Measurements from ENCODE around the gene RTN4IP1.
A peak's percentile ranks its signal among the peaks of the same experiment; 100 is the strongest.
"Not testable (repeated sequence)": the region's sequence is repeated elsewhere in the genome, so short reads cannot be mapped to it uniquely, and the experiment has no call there.

The RTN4IP1 gene

DNA sequence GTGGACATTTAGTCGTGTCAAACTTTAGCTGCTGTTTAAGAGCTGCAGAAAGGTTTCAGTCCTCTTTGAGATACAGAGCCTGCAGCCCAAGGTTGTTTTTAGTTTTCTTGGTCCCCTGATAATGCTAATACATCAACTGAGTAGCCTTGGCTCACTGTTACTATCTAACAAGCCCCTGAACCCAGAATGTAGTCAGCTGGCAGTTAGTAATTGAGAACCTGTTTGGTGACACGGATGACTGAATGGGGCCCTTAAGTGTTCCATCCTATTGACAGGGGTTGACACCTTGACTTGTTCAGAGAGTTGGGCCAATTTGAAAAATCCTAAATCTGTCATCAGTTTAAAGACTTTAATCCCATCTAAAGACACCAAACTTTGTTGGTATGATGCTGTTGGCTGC is 2.8 kb downstream of the RTN4IP1 start:
- DNase-seq: no peak

DNA sequence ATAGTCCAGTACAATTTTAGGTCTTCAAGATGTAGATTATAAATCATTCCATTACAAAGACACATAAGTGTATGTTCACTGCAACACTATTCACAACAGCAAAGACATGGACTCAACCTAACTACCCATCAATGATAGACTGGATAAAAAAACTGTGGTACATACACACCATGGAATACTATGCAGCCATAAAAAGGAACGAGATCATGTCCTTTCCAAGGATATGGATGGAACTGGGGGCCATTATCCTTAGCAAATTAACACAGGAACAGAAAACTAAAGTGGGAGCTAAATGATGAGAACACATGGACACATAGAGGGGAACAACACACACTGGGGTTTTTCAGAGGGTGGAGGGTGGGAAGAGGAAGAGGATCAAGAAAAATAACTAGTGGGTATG is 6.3 kb downstream of the RTN4IP1 start:
- no peak for DNase-seq

DNA sequence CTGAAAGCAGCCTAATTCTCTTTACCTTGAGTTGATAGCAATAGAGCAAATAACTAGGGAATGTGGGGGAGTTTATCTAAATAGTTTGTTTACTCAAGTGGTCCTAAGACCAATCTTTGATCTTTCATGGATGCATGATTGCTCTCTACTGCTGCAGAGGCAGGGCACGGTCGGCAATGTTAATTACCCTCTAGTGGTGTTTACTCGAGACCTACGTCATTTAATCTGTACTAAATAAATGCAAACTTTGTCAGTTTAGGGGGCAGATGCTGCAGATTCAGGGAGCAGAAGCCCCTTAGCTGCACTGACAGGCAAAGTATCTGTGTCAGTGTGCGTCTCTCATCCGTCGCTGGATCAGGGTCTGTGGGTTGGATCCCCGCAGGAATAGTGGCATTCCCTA is 6.9 kb downstream of the RTN4IP1 start:
- DNase-seq: no peak

- no peak for DNase-seq
These were observed 8.2 kb downstream of the RTN4IP1 start for GRCh38 chr6:106620931-106621672.

GRCh38 chr6:106619223-106619622 is 10.1 kb downstream of the RTN4IP1 start:
- no peak for DNase-seq

DNA sequence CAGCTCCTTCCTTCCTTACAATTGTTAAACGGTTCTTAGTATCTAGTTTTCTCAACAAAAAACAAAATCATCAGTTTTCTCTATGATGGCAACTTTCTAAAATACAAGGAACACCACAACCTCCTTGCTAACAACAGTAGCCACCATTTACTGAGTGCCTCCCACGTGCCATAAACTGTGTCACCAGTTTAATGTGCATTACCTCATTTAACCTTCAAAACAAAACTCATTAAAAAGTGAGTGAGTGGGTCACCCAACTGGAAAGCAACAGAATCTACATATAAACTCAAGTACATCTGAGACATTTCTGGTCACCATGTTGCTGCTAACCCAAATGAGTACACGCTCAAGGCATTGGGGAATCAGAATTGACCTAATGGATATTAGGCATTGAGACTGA is 11.0 kb downstream of the RTN4IP1 start:
- DNase-seq: no peak

GRCh38 chr6:106617857-106618256 is 11.4 kb downstream of the RTN4IP1 start:
- no peak for DNase-seq

DNA sequence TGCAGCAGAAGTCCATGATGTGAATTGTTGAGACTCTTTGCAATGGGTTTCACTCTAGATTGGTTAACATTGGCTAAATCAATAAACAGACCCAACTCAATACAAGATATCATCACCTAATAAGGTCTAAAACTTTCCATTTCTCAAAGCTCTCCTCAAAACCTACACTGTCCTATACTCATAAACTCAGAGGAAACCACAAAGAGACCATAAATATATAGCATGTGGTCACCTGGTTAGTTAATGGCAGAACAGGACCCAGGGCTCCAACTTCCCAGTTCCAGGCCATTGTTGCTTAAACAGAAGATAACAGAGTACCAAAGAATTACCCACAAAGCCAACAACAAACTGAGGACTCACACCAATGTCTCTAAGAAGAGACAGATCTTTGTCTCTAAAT is 12.0 kb downstream of the RTN4IP1 start:
- DNase-seq: no peak

DNA sequence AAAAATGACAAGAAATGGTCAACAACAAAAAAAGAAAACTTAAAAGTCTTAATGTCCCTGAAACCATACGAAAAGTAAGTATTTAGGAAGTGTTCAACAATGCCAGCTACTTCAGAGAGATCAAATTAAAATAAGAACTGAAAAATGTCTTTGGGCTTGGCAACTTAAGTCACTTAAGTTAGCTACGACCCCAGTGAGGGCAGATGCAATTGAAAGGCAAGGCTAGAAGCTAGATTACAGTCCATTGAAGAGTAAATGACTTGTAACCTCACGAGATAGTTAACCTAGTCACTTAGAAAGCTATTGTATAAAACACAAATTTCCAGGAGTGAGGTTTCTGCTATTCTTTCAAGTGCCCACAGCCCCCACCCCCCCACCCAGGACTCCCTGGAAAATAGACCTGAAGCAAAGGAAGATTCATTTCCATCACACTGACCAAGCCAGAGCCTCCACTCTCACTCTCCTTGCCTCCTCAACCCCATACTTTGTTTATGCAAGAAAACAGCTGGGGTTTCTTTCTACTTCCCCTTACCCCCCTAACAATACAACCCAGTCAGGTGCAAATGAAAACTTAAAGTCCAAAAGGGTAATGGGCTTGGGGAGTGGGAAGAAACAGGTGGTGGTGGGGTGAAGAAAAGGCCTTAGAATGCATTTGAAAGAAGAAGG is 14.6 kb downstream of the RTN4IP1 start:
- DNase-seq: no peak

DNA sequence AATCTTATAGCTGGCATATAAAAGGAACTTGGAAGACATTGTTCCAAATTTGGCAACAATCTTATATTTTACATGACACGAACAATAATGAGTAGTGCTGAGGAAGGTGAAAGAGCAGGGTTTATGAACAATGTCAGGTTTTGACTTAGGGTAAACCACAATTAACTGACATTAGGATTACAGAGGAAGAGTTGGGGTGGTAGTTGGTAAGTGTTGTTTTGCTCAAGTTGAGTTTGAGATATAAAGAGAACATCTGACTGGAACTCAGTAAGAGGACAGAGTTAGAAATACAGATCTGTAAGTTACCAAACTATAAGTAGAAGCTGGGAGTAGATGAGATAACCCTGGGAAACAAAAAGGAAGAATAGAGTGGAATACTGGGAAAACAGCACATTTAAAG is 15.1 kb downstream of the RTN4IP1 start:
- no peak for DNase-seq

DNA sequence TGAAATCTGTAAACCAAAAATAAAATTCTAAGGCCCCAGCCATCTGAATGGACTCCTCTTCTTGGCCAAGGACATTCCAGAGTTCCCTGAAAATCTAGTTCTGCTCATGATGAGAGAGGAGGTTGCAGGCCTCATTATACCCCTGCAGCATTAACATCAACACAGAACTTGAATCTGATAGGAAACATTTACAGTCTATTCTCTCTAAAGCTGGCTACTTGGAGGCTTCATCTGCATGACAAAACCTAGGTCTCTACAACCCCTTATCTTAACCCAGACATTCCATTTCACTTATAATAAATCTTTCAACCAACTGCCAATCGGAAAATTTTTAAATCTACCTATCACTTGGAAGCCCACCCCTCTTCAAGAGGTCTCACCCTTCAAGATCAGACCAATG is 15.7 kb downstream of the RTN4IP1 start:
- no peak for DNase-seq

- DNase-seq: no peak
These were observed 16.5 kb downstream of the RTN4IP1 start for GRCh38 chr6:106612671-106613416.

- no peak for DNase-seq
These were observed 18.3 kb downstream of the RTN4IP1 start for GRCh38 chr6:106611030-106611429.

GRCh38 chr6:106609699-106610098 is 19.6 kb downstream of the RTN4IP1 start:
- DNase-seq: peak; percentile 32

- peak; percentile 7 for DNase-seq
These were observed 21.1 kb downstream of the RTN4IP1 start for GRCh38 chr6:106608080-106608668.

GRCh38 chr6:106600329-106600728 is 29.0 kb downstream of the RTN4IP1 start:
- DNase-seq: no peak

GRCh38 chr6:106599440-106599839 is 29.9 kb downstream of the RTN4IP1 start:
- DNase-seq: no peak

- no peak for DNase-seq
These were observed 38.0 kb downstream of the RTN4IP1 start for GRCh38 chr6:106591111-106591825.

DNA sequence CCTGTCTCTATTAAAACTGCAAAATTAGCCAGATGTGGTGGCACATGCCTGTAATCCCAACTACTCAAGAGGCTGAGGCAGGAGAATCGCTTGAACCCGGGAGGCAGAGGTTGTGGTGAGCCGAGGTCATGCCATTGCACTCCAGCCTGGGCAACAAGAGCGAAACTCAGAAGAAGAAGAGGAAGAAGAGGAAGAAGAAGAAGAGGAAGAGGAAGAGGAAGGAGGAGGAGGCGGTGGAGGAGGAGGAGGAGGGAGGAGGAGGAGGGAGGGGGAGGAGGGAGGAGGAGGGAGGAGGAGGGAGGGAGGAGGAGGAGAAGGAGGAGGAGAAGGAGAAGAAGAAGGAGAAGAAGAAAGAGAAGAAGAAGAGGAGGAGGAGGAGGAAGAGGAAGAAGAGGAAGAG is 40.4 kb downstream of the RTN4IP1 start:
- not testable (repeated sequence) for DNase-seq

- no peak for DNase-seq
These were observed 42.4 kb downstream of the RTN4IP1 start for GRCh38 chr6:106586815-106587415.

- no peak for DNase-seq
These were observed 47.8 kb downstream of the RTN4IP1 start for GRCh38 chr6:106581468-106581867.

DNA sequence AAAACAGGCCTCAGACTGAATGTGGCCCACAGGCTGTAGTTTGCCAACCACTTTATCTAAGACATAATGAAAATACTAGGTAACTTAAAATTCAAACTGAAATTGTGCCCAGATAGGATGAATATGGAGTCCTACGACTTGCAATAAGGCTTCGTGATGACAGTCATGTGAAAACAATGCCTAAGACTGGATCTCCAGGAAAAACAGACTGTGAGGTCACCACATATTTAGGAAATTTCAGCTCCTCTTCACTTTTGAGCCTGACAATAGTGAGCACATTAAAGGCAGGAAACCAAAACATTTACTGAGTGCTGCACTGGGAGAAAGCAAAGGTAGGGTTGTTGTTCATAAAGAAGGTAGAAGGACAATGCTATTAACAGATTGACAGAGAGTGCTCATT is 50.0 kb downstream of the RTN4IP1 start:
- DNase-seq: no peak

Measured in NCI-H1105 (cell line).